CD4-positive, alpha-beta T cell treated with Interleukin-4 for 4 hours (primary cell): ENCODE measurements around the gene EDRF1.

Source experiments
- DNase-seq: peaks from one replicate; pipeline ENCODE4 v3.0.0-alpha.2; 2020

EDRF1 gene

DNA sequence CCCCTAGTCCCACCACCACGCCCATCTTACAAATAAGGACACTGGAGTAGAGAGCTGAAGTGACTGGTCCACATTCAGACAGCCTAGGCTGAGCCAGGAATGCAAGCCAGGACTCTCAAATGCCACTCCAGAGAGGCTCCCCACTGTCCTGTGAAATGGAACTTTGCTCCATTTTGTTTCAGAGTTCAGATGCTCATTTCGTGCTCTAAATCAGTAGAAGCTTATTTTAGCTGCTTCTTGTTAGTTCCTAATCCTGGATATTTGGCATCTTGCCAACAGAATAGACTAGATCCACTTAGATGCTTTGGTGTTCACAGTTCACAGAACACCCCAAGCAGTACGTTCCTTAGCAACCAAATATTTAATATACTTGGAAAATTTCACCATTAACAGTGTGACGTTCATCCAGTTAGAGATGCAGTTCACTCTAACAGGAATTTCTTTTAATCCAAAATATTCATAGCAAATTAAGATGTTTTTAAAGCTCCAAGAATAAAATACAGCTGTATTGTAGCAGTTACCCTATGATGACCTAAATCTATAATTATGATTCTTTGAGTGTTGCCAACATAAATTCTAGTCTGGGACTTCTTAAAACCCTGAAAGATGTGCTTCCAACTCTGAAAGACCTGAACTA is 48.8 kb downstream of the EDRF1 start:
- DNase-seq: no peak

- DNase-seq: no peak
Measured at GRCh38 chr10:125769175-125769574, 49.7 kb downstream of the EDRF1 start.

GRCh38 chr10:125770844-125771243 is 51.3 kb downstream of the EDRF1 start:
- DNase-seq: no peak

GRCh38 chr10:125772112-125772863 is 52.8 kb downstream of the EDRF1 start:
- DNase-seq: no peak

DNA sequence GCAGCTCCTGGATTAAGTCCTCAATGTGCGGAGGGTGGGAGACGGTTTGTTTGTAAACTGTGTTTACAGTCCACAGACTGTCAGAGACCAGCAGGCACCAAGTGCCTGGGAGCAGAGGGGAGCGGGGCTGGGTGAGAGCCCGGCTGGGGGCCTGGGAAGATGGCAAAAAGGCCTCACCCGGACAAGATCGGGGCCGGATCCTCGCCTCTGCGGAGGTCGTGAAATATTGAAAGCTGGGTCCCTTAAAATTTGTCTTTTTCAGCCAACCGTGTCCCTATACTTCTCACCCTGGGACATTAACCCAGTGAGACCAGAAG is 53.3 kb downstream of the EDRF1 start:
- no peak for DNase-seq

DNA sequence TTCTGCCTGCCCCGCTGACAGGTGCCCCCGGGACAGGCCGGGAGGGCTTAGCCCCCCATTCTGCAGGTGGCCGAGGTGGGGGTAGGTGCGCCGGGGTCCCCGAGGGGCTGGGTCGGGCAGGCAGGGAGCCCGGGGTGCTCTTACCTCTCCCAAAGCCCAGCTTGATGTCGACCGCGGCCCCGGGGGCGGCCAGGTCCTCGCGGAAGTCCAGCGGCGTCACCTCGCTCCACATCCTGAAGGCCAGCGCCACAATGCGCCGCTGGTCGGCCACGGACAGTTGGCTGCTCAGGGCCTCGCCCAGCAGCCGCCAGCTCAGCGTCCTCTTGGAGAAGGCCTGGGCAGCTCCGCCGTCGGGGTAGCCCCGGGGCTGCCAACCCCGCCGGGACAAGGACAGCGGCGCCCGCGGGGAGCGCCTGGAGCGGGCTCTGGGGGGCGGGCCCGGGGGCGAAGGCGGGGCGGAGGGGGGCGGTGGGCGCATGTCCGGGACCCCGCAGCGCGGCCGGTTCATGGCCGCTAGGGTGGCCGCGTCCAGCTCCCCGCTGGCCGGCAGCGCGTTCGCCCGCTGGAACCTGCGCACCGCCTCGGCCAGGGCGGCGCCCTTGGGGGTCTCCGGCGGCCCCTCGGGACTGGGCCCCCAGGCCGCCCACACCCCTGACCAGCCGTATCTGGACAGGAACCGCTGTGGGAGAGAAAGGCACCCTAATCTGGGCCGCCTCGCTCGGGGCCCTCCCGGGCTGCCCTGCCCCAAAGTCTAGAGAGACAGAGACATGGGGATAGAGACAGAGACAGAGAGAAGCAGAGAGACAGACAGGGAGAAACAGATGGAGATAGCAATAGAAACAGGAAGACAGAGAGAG is 54.4 kb downstream of the EDRF1 start:
- no peak for DNase-seq

DNA sequence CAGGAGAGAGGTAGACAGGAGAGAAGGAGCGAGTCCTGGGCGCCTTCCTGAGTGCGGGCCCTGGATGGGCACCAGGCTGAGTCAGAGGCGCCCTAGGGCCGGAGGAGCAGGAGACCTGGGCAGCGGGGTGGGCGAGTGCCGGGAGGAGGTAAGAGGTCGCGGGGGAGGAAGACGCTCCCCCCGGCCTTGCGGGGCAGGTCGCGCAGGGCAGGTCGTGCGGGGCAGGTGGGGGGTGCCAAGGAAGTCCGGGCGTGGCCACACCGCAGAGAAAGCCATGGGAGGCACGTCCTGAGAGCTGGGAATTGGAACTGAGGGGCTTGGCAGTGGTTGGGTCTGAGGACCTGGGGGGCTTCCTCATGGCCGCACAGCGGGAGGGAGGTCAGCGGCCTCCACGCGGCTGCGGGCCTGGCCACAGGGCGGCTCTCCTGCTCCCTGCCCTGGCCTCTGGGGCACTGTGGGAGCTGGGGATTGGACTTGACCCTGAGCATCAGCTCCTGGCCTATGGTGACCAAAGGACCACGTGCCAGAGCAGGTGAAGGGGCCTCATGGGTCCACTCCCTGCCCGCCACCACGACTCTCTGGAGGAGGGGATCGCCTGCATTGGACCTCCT is 55.2 kb downstream of the EDRF1 start:
- no peak for DNase-seq

GRCh38 chr10:125775491-125776106 is 56.1 kb downstream of the EDRF1 start, which contains the start of gene MMP21:
MMP21 (minus strand) TSS chr10:125775821; CDS start chr10:125775821, 0 bp downstream.
- no peak for DNase-seq

DNA sequence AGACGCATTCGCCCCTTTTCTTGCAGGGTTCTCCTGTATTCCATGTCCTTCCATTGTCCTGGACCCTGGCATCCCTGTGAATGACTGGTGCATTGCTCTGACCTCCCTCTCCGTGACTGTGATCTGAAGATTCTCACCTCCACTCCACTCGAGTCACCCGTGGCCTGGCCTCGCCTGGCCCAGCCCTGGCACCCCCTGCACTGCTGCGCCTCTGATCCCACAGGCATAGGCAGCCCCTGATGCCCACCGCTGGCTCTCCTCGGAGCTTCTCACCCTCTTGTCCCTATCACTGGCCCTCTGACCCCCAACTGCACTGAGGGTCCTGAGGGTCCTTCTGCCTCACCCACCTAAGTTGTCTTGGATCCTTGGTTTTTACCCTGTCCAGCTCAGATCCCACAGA is 58.3 kb downstream of the EDRF1 start:
- DNase-seq: no peak

- no peak for DNase-seq
Measured at GRCh38 chr10:125778556-125778955, 59.0 kb downstream of the EDRF1 start.

DNA sequence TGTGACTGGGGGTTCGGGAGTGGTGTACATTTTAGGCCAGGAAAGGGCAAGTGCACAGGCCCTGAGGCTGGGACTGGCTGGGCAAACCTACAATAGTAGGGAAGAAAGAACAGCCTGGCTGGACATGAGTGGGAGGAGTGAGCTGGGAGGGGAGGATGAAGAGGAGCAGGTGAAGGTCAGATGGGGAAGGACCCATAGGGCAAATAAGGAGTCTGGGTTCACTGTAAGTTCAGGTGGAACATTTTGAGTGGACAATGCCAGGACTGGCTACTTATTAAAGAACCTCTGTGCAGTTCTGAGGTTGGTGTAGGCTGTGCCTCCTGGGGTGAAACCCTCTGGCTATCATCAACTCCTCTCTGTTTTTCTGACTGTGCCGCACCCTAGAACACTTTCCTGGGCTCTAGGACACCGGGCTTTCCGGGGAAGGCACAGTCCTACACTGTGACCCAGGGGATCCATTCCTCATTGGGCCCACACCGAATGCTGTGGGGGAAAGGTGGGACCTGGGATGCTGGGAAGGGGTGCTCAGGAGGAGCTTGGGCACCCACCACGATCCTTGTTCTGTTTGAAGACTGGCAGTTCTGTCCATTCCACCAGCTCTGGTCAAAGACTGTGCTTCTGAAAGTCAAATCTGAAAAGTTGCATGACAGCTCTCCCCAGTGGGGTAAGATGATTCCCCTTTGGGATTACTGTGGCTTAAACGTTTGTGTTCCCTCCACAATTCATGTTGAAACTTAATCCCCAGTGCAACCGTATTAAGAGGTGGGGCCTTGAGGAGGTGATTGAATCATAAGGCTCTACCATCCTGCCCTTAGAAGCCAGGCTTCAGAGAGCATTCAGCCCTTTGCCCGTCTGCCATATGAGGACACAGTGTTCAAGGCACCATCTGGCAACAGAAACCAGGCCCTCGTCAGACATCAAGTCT is 60.2 kb downstream of the EDRF1 start:
- no peak for DNase-seq

DNA sequence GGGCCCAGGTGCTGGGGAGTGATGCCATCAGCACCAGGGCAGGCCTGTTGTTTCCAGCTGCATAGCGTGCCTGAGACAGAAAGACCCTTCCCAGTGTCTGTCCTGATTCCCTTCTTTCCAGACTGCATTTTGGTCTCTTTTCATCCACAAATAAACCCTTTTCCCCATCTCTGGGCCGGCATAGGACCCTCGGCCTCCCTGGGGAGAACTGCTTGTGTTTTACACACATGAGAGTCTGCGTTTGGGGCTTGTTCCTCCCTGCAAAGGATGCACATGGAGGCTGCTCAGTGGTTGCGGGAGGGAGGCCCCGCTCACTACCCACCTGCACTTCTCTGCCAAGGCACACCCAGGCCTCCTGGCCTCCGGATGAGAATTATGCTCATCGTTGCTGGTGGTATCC is 61.9 kb downstream of the EDRF1 start:
- DNase-seq: no peak

- DNase-seq: no peak
Measured at GRCh38 chr10:125782054-125782453, 62.5 kb downstream of the EDRF1 start.

DNA sequence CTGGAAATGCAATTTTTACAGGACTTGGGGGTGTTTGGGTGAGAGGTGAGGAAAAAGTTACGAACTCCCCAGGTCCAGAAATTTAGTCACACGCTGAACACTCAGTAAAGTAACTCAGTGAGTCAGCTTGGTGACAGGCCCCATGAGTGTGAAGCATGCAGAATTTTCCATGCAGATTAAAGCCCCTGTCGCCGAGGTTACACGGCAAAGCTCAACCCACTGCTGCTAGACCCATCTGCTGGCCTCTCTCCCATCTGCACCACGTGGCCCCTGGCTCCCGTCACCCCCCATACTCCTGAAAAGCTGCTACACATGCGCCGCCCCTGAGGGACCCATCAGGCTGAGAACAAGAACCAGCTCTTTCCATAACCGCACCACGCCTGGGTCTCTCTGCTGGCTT is 63.1 kb downstream of the EDRF1 start:
- no peak for DNase-seq

DNA sequence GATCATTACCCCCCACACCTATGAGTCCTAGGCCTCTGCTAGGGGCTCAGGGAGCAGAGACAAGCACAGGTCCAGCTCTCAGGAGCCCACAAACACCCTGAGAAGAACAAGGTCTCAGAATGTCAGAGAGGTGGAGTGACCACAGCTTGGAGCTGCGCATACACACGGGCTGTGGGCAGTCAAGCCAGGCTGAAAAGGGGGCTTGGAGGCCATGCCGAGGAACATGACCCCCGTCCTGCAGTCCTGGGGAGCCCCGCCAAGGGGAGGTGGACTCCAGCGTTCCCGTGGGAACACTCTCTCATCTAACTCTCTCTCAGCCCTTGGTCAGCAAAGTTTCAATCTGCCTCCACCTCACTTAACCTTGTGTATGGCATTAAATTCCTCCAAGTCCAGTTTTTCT is 63.9 kb downstream of the EDRF1 start:
- no peak for DNase-seq

DNA sequence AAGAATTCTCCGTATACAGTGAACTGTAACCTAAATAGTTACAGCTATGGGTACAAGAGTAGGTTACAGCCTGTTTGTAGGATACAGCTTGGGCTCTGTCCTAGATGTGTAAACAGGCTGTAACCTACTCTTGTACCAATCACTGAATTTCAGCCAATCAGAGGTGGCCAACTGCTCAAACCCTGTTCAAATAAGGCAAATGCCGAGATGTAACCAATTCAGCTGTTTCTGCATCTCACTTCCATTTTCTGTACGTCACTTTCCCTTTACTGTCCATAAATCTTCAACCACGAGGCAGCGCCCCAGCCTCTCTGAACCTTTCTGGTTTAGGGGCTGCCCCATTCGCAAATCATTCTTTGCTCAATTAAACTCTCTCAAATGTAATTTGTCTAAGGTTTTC is 64.4 kb downstream of the EDRF1 start:
- DNase-seq: no peak

DNA sequence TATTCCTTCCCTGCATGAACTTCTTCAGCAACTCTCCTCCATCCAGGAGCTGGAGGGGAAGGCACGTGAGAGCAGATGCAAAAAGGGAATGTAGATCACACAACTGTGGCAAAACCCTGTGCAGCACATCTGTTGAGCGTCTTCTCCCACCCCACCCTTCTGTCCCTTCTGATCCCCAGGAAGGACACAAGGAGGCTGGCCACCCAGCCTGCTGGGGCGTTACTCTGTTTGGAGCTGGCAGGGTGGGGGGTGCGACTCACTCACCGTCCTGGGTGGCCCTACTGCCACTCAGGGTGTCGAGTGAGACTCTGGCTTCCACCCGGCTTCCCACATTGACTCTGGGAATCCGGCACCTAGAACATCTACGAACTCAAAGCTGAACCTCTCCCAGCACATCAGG is 66.3 kb downstream of the EDRF1 start:
- no peak for DNase-seq

DNA sequence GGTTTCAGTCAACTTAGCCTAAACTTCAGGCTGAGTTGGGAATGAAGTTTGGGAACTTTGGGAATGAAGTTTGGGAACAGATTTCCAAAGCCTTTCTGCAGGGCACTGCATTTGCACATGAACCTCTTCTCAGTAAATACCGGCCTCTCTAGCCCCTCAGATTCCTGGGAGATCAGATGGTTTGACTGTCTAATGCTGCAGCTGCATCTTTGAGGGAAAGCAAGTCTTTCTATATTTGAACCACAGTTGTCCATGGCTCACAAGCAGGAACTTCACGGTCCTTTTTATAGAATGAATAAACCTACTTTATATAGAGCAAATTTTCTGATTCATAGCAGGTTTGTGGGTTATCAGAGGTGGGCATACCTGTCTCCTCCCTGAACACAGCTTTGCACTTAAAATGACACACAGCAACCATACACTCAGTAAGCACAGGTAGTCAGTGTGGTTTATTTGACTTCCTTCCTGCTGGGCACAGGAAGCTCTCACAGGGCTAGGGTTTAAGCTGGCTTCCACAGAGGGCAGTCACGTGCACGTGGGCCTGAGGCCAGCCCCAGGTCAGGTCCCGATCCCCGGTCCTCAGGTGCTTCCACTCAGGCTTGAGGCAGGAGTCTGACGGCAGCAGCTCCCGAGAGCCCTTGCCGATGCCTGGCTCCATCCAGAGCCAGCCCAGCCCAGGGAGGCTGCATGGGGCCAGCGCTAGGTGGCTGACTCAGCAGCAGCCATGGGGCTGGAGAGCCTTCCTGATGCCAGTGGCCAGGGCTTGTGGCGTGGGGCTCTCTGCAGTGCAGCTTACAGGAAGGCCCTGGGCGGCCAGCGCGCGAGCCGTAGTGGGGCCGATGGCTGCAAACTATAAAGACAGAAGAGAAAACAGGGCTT is 68.9 kb downstream of the EDRF1 start:
- DNase-seq: peak; percentile 2

DNA sequence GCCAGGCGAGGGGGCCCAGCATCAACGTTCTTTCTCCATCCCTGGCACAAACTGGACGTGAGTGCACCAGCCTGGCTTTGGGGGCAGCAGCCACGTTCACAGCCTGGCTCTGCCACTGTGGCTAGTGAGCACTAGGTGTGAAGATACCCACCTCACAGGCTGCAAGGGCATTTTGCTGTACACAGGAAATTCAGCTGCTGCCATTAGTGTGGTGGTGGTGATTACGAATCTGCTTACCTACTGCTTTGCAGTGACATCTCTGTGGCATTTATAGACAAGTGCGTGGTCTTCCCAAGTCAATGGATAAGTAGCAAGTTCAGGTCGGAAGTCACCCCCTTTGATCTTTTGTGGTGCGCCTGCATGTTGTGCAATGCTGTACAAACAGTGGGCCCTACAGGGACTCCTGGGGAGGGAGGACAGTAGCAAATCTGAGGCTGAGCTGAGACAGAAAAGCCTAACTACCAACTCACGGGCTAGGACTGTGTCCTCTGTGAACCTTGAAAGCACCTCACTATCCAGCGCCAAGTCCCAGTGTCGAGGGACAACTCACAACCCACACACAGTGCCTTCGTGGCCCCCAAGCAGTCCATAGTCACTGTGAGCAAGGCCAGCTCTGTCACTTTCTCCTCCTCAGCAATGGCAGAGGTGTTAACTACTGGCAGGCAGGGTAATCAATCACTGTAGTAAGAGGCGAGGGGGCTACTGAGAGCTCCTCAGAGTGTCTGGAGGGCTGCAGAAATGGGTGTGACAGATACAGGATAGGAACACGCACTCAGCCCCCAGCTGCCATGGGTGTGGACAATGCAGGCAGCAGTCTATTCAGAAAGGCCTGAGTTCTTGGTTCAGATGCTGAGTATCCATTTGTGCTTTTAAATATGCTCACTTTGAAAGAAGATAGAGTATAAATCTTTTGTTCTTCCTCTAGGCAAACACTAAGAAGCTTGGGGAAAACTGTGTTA is 73.1 kb downstream of the EDRF1 start:
- DNase-seq: no peak

DNA sequence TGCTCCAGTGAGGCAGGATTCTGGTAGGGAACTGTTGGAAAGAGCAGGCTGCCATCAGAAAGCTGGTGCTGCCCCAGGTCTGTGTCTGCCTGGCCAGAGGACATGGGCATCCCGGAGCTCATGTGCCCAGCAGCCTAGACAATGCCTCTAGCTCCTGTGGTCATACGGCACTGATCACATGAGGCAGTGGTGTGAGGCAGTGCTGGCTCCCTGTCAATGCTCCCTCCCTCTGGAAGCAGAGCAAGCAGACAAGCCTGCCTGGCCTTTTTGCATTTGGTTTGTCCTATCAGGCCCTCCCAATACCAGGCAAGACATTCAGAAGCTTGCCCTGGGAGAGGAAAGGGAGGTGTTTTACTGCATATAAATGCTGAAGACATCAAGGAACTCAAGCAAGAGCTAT is 75.6 kb downstream of the EDRF1 start:
- no peak for DNase-seq
